Measurements from ENCODE around the gene ANTXR1. TPM values are rescaled to one million over a fixed set of nuclear protein-coding genes. Genes with fewer than 3 reads are reported as not detected.

The ANTXR1 gene
- total RNA-seq, 1 donor from 2014 or later = not detected

GRCh38 chr2:69003731-69004130, 9.2 kb upstream of the ANTXR1 start:
- intact Hi-C loops (cut with micrococcal nuclease) = no loop called here

- intact Hi-C loops (cut with micrococcal nuclease) = no loop called here
These were observed 5.8 kb upstream of the ANTXR1 start for GRCh38 chr2:69007169-69007568.

GRCh38 chr2:69007603-69008002, 5.4 kb upstream of the ANTXR1 start:
- intact Hi-C loops (cut with micrococcal nuclease) = no loop called here

GRCh38 chr2:69010437-69011194, 2.4 kb upstream of the ANTXR1 start:
- intact Hi-C loops (cut with micrococcal nuclease) = loop anchor here (5.0 kb wide), 1 partner anchor 297 kb away; no protein-coding TSS in a partner anchor

GRCh38 chr2:69011611-69012157, 1.3 kb upstream of the ANTXR1 start:
- intact Hi-C loops (cut with micrococcal nuclease) = loop anchor here (5.0 kb wide), 1 partner anchor 296 kb away; no protein-coding TSS in a partner anchor

GRCh38 chr2:69012310-69013141, 453 bp upstream of the ANTXR1 start:
- intact Hi-C loops (cut with micrococcal nuclease) = loop anchor here (5.0 kb wide), 1 partner anchor 295 kb away; no protein-coding TSS in a partner anchor

GRCh38 chr2:69013840-69014821, 1.2 kb downstream of the ANTXR1 start:
- intact Hi-C loops (cut with micrococcal nuclease) = loop anchor here (5.0 kb wide), 1 partner anchor 293 kb away; no protein-coding TSS in a partner anchor

- intact Hi-C loops (cut with micrococcal nuclease) = no loop called here
These were observed 4.1 kb downstream of the ANTXR1 start for GRCh38 chr2:69017080-69017479.

GRCh38 chr2:69017835-69018234, 4.9 kb downstream of the ANTXR1 start:
- intact Hi-C loops (cut with micrococcal nuclease) = no loop called here

GRCh38 chr2:69018678-69019095, 5.7 kb downstream of the ANTXR1 start:
- intact Hi-C loops (cut with micrococcal nuclease) = no loop called here

GRCh38 chr2:69020496-69021426, 7.8 kb downstream of the ANTXR1 start:
- intact Hi-C loops (cut with micrococcal nuclease) = loop anchor here (10.0 kb wide), 1 partner anchor 184 kb away; no protein-coding TSS in a partner anchor

GRCh38 chr2:69021727-69022126, 8.7 kb downstream of the ANTXR1 start:
- intact Hi-C loops (cut with micrococcal nuclease) = loop anchor here (10.0 kb wide), 1 partner anchor 183 kb away; no protein-coding TSS in a partner anchor

GRCh38 chr2:69022548-69022947, 9.6 kb downstream of the ANTXR1 start:
- intact Hi-C loops (cut with micrococcal nuclease) = loop anchor here (10.0 kb wide), 1 partner anchor 182 kb away; no protein-coding TSS in a partner anchor

GRCh38 chr2:69023236-69023635, 10.3 kb downstream of the ANTXR1 start:
- intact Hi-C loops (cut with micrococcal nuclease) = loop anchor here (10.0 kb wide), 1 partner anchor 182 kb away; no protein-coding TSS in a partner anchor

GRCh38 chr2:69026026-69026425, 13.0 kb downstream of the ANTXR1 start:
- intact Hi-C loops (cut with micrococcal nuclease) = loop anchor here (5.0 to 10.0 kb wide), 2 partner anchors 179 to 281 kb away; no protein-coding TSS in a partner anchor

- intact Hi-C loops (cut with micrococcal nuclease) = loop anchor here (5.0 to 10.0 kb wide), 2 partner anchors 178 to 280 kb away; no protein-coding TSS in a partner anchor
These were observed 13.9 kb downstream of the ANTXR1 start for GRCh38 chr2:69026691-69027459.

- intact Hi-C loops (cut with micrococcal nuclease) = no loop called here
These were observed 17.9 kb downstream of the ANTXR1 start for GRCh38 chr2:69030800-69031428.

GRCh38 chr2:69031466-69031865, 18.5 kb downstream of the ANTXR1 start:
- intact Hi-C loops (cut with micrococcal nuclease) = no loop called here
